D341Med (cell line): ENCODE data around the gene TCP11L1.

ENCODE experiments used
- DNase-seq: peaks from one replicate; pipeline ENCODE4 v3.0.0; 2012; ENCODE audit warnings: low spot score

The TCP11L1 gene, protein sequence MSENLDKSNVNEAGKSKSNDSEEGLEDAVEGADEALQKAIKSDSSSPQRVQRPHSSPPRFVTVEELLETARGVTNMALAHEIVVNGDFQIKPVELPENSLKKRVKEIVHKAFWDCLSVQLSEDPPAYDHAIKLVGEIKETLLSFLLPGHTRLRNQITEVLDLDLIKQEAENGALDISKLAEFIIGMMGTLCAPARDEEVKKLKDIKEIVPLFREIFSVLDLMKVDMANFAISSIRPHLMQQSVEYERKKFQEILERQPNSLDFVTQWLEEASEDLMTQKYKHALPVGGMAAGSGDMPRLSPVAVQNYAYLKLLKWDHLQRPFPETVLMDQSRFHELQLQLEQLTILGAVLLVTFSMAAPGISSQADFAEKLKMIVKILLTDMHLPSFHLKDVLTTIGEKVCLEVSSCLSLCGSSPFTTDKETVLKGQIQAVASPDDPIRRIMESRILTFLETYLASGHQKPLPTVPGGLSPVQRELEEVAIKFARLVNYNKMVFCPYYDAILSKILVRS

DNA sequence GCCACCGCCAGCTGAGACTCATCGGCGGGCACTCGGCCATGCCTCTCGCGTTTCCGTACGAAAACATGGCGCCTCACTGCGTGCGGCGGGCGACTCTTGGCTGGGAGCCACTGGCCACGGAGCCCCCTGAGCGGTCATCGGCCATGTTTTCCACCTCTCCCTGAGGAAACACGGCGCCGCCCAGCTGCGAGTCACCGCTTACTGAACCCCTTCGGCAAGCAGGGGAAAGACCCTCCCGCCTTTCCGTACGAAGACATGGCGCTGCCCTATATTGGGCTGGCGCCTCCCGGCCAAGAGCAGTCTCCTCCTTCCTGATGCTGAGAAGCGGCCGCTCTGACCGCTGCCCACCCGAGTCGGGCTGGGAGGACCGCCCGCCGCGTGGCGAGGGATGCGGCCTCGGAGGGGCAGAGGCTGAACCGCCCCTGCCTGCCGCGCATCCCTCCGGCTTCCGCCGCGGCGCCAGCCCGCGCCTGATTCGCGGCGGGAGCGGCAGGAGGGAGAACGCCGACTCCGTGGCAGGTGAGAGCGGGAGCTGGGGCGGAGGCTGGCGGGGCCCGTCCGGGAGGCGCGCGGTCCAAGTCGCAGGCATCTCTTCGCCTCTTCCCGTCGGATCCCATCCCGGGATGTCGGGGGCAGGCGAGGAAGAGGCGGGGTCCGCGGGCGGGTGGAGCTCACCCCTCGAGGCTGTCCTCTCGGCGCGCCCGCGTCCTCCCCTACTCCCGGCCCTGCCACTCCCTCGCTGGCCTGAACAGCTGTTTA, at the start of gene TCP11L1:
Gene TCP11L1, plus strand, starts transcription at position 299 of the 759 bp plus-strand sequence. CDS start 4,202 bp downstream, outside the sequence.
- DNase-seq = peak; percentile 83

DNA sequence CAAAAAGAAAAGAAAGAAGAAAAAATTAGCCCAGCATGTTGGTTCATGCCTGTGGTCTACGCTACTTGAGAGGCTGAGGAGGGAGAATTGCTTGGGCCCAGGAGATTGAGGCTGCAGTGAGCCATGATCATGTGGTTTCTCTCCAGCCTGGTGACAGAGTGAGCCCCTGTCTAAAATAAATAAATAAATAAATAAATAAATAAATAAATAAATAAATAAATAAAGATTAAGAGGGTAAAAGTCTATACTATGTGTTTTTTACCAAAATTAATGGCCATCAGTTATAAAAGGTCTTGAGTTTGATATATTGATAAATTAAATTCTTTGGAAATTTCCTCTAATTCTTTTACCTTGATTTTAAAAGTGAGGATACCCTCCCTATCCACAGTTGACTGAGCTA, 48.9 kb upstream of the TCP11L1 start:
- no peak for DNase-seq

DNA sequence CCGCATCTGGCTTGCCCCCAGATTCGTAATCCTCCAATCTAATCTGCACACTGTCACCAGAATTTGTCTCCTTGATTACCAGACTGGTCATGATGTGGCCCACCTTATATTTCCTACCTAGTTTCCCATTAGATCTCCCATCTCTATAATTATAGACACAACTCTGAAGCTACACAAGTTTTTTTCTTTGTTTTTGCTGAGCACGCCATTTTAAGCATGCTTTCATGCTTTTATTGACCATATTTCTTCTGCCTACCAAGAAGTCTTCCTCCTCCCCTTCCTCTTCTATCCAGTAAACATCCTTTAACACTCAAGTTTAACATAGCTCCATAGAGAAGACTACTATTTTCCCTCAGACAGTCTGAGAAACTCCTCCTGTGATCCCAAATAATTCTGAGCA, 47.9 kb upstream of the TCP11L1 start:
- DNase-seq = no peak

DNA sequence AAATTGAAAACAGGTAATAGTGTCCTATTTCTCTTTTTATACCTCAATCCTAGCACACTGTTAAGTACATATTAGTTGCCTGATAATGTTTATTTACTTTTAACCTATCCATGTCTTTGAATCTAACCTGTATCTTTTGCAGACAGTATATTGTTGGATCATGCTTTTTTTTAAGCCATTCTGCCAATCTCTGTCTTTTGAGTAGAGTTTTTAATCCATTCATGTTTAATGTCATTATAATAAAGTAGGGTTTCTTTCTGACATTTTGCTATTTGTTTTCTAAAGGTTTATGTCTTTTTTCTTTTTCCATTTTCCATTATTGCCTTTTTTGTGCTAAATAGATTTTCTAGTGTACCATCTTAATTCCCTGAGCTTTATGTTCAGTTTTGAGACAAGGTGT, 47.5 kb upstream of the TCP11L1 start:
- DNase-seq = no peak

DNA sequence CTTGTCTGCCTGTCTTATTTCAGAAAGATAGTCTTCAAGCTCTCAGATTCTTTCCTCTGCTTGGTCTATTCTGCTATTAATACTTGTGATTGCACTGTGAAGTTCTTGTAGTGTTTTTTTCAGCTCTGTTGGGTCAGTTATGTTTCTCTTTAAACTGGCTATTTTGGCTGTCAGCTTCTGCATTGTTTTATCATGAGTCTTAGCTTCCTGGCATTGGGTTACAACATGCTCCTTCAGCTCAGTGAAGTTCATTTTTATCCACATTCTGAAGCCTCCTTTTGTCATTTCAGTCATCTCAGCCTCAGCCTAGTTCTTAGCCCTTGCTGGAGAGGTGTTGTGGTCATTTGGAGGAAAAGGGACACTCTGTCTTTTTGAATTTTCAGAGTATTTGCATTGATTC, 39.2 kb upstream of the TCP11L1 start:
- no peak for DNase-seq

DNA sequence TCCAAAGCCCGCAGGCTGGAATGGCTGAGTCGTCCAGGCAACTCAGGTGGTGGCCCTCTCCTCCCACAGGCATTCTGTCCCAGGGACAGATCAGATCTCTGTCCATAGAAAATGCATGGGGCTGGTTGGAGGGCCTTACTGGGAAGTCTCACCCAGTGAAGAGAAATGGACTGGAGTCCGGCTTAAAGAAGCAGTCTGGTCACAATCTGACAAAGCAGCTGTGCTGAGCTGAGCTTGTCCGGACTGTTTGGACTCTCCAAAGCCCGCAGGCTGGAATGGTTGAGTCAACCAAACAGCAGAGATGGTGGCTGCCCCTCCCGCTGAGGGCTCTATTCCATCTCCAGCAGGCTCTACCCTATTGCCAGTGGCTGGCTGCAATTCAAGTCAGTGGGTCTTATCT, 38.1 kb upstream of the TCP11L1 start:
- DNase-seq = no peak

DNA sequence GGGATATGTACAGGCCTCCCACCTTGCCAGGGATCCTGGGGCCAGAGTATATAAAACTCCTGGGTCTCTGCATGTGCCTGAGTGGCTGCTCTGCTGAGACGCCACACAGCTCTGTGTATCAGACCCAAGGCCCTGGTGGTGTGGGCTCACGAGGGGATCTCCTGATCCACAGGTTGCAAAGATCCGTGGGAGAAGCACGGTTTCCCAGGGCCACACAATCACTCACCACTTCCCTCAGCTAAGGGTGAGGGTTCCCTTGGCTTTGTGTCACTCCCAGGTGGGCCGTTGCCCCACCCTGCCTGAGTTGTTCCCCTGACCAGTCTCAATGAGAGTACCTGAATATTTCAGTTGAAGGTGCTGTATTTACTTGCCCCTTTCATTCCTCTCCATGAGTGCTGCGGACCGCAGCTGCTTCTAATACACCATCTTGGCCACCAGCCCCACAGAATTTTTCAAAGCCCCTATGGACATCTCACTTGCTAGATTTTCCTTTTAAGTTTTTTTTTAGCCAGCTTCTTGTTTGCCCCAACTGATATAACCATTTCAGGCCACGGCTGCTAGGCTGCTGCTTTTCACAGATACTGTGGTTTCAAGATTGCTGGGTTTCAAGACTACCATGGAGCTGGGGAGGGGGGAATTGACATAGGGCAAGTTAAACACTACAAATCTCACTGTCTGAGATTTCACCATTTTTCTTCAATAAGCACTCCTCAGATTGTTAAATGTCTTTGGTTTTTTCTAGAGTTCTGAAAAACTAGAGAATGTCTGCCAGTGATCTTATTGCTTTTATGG, 37.4 kb upstream of the TCP11L1 start:
- DNase-seq = no peak

DNA sequence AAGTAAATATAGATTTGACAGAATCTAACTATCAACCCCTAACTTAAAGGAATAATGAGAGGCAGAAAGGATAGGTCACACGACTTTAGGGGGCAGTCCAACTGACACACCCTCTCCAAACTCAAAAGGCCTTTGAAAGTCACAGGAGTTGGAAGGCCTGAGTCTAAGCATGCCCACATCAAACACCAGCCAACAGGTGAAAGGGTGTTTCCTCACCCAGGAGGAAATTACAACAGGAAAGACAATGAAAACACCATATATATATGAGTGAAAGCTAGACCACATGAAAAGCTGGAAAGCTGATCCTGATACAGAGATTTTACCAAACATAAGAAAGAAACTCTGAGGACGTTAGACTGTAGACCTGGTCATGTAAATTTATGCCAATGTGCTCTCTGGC, 34.2 kb upstream of the TCP11L1 start:
- no peak for DNase-seq

DNA sequence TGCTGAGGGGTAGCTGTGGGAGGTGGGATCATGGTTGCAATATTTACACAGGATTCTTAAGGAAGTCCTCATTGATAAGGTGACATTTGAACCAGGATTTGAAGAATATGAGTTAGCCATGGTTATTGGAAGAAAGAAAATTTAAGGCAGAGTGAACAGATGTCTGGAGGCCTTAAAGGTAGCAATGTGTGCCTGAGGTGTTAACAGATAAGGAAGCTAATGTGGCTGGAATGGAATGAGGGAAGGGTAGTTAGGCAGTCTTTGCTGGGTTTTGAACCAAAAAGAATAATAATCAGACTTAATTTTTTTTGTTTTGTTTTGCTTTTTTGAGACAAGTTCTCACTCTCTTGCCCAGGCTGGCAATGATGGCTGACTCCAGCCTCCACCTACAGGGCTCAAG, 33.4 kb upstream of the TCP11L1 start:
- DNase-seq = no peak

DNA sequence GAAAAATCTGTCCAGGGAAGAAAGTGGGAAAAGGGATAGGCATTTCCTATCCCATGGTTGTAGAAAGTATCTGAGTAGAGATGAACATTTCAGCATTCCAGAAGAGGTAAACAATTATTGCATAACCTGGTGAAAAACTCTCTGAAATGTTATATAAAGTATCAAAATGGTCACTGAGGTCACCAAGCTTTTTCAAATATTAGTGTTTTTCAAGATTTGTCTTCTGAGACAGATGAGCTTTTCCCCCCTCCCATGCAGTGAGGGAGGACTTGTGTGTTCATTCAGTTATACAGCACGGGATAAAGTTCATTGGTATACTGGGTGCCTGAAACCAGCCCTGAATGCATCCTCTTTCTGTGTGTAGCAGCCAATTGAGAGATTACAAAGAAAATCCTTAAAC, 25.6 kb upstream of the TCP11L1 start:
- no peak for DNase-seq

DNA sequence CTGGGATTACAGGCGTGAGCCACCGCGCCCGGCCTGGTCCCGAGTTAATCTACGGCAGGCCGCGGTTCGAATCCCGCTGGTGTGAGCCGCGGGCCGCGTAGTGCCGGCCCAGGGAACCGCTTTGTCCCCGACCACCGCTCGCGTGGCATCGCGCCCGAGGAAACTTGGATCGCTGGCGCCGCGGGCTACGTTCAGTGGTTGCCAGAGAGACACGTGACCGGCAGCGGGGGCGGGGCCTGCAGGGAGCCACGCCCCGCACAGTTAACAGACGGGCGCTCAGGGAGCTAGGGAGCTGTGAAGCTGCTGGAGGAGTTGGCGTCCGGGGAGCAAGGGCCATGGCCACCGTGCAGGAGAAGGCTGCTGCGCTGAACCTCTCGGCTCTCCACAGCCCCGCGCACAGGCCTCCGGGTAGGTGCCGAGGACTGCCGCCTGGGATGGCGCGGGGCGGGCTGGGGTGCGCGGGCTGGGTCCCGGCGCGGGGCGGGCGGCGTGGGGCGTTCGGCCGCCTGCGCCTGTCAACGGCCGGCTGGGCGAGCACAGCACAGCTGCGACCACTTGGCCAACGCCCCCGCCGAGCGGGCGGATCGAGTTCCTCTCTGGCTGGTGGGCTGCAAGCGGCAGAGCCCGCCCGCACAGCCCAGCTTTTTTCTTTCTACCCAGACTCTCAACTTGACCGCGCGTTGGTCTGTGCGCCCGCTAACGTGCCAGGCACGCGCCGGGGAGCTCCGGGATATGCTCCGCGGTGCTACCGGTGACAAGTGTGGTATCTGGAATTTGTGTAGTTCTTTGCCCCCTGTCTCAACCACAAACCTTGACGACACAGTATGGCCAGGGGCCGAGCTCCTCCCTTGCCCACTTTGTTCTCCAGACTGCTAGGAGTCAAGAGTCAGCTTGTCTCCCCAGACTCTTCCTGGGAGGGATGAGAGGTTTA, 23.5 kb upstream of the TCP11L1 start, which contains the start of gene DEPDC7:
Gene DEPDC7, plus strand, starts transcription at position 258 of the 931 bp plus-strand sequence. Its CDS starts 78 bp downstream, at position 336.
- peak; percentile 93 for DNase-seq

DNA sequence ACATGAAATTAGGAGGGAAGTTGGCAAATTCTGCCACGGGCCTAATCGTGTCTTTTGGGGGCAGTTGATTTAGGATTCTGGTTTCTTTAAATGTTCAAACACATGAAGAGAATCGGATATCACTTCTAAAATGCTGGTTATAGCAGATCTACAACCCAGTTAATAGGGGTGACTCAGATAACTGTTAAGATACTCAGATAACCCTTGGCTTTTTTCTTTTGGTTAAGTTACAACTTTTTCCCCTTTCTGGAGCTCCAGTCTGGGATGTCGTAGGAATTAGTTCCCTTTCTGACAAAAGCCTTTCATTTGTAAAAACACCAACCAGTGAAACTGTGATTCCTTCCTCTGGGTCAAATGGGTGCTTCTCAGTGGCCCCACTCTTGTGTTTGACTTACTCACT, 22.7 kb upstream of the TCP11L1 start:
- no peak for DNase-seq

DNA sequence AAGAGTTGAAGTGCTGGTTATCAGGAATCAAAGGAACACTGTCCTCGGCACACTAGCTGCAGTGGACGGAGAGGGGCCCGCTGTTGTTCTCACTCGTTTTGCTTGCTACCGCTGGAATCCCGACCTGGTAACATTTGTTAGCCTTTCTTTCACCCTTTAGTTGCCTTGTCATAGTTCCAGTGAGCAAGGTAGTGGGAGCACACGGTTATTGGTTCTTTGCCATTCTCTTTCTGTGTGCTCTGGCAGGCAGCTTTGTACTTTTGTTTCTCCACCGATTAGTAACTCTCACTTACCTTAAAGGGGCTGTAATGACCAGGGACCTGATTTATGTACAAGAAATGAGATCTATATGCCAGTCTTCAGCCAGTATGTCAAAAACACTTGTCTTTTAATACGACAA, 21.9 kb upstream of the TCP11L1 start:
- DNase-seq = no peak

DNA sequence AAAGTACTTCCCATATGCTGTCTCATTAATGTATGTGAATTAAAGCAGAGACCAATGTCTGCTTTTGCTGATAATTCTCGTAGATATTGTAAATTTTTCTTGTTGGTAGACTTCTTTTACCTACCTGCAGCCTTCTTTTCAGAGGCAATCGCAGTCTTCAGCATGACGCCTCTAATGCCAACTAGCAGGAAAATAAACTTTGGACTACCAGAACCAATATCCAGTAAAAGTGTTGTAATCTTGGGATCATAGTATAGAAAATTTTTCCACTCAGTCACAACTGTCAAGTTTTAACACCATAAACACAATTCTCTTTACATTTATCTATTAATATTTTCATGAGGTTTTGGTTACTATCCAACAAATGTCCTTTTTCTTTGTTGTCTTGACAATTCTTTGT, 21.4 kb upstream of the TCP11L1 start:
- no peak for DNase-seq

DNA sequence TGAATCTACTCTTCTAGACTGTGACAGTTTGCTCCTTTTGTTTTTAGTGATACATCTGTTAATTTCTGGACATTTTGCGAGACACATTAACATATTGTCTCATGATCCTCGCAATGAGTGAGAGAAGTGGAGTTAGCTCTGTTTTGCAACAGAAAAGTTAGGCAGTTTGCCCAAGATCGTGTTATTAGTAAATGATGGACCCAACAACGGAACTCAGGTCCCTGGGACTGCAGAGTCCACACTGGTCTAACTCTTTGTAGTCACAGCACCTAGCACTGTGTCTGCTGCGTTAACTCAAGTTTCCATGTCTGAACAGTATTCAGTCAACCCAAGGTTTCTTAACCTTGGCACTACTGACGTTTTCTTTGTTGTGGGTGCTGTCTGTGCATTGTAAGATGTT, 20.5 kb upstream of the TCP11L1 start:
- no peak for DNase-seq

DNA sequence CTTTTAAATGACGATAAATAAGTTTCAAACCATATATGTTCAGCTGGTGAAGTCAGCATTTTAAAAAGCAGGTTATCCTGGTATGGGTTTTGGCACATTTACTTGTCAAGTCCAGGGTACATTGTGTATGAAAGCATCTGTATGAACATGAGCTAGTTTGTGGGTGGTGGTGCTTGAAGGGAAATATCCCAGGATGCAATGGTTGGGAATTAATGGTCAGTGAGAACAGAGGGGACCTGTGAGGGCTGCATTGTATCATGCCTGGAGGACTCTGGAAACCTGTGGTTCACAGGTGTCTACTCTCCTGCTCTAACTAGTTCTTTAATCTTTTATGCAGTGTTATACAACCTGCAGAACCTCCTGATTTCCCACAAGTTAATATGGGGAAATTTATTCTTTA, 17.9 kb upstream of the TCP11L1 start:
- DNase-seq = no peak

DNA sequence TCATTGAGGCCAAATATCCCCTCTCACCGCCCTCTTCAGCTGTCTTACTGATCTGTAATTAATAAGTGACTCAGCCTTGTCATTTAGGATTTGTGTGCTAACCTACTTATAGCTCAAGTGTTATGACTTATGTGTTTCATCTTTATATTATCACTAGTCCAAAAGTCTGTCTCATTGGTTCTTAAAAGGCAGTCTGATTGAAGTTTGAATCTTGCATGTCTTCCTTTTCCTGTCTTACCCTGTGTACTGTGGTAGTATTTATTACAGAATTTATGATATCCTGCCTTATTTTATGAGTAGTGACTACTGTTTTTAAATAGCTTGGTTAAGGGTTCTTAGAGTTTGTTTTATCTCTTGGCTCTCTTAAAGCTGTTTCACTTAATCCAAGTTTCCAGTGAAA, 17.4 kb upstream of the TCP11L1 start:
- no peak for DNase-seq

DNA sequence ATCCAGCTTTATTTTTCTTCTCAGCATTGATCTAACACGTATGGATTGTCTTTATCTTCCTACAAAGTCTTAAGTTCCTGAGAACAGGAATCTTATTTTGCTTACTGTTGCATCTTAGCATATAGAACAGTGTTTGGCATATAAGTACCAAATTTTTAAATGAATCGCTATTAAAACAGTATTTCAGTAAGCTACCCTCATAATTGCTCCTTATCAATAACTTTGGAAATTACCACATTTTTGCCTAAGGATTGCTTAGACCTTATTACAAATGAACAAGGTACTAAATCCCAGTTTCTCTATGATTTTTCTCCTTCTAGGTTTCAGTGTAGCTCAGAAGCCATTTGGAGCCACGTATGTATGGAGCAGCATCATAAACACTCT, 14.0 kb upstream of the TCP11L1 start:
- no peak for DNase-seq

DNA sequence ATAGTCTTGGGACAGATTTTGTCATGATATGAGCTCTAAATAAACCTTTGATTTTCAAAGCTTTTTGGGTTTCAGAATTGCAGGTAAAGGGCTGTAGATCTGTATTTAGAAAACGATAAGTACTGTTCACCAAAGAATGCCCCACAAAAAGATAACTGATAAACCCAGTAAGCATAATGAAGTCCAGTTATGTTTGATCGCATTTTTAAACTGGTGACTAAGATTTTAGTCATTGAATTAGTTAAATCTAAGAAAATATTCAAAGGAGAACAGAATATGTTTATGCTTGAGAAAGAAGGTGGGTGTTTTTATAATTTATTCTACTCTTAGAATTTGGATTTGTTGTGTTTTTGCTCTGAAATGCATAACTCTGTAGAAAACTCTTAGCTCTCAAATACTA, 12.1 kb upstream of the TCP11L1 start:
- no peak for DNase-seq

DNA sequence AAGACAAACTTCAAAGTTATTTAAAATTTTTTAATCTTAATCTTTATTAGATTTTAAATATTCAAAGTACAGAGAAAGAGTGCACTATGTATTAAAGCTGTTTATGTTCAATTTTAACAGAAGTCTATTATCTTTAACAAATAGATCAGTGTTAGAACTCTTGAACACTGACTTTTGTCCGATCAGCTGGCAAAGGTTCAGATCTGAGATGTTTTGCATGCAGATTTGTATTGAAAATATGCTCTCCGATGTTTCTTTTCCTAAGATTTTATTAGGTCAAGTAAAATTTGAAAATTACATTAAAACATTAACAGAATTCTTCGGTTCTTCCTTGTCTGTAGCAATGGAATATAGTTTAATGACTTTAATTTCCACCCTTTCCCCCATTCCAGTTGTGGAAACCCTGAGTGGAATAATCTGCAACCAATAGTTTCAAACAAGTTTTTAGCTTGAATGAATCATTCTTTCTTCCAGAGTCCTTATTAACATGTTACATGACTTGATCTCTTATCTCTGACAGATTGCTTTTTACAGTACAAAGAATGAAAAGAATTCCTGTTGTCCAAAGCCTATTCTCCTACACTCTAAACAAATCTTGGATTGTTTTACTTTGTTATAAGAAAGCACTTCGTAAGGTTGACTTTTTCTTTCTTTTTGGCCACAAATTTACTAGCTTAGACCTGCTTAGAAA, 11.4 kb upstream of the TCP11L1 start:
- DNase-seq = no peak

DNA sequence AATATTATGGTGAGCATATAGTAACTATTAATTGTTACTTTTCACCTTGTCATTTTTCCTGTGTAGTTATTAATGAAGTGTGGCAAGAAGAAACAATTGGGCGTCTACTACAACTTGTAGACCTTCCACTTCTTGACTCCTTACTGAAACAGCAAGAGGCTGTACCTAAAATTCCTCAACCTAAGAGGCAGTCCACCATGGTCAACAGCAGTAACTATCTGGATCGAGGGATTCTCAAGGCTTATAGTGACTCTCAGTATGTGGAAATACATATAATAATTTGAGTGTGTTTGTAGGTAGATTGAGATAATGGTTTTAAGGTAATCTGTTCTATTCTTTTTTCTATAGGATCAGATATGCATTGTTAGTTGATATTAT, 10.8 kb upstream of the TCP11L1 start:
- no peak for DNase-seq
